ENCODE results near the gene JADE2. TPM values are rescaled to one million over a fixed set of nuclear protein-coding genes. Genes with fewer than 3 reads are reported as not detected.

JADE2 gene
- polyA plus RNA-seq, 1 experiment: 15.5 TPM

DNA sequence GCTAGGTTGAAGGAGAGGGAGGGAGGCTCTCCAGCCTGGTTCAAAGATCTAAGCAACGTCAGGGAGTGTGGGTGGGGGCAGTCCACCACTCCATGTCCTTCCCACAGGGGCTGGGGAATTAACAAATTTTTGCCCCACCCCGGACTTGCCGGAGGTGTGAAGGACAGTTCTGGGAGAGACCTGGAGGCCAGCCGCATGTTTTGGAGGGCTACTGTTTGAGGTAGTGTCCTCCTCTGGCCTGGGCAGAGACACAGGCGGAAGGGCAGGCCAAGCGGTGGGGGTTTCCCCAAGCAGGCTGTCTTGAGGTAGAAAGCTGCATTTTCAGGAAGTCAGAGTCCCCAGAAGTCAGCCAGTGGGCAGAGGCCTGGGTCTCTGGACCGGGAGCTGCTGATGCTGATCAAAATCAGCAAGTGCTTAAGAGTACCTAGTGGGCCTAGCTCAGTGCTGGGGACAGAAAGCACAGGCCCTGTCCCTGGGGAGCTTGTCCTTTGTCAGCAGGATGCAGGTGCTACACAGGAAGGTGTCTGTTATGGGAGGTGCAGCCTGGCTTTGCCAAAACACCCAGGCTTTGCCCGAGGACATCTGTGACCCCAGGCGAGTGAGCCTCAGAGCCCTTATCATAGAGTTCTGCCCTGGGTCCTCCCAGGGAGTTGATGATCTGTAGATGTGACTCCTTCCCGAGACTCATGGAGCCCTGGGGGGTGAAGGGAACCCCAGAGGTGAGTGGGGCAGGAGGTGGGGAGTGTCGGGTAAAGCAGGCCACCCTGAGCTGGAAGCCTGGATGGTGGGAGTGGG is 18.5 kb downstream of the JADE2 start:
- TF ChIP-seq, protein P1, sequence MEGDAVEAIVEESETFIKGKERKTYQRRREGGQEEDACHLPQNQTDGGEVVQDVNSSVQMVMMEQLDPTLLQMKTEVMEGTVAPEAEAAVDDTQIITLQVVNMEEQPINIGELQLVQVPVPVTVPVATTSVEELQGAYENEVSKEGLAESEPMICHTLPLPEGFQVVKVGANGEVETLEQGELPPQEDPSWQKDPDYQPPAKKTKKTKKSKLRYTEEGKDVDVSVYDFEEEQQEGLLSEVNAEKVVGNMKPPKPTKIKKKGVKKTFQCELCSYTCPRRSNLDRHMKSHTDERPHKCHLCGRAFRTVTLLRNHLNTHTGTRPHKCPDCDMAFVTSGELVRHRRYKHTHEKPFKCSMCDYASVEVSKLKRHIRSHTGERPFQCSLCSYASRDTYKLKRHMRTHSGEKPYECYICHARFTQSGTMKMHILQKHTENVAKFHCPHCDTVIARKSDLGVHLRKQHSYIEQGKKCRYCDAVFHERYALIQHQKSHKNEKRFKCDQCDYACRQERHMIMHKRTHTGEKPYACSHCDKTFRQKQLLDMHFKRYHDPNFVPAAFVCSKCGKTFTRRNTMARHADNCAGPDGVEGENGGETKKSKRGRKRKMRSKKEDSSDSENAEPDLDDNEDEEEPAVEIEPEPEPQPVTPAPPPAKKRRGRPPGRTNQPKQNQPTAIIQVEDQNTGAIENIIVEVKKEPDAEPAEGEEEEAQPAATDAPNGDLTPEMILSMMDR (IDR thresholded peaks at IDR 0.05; ENCODE audit: insufficient read depth, low read depth, low read length): no peak
- ChIA-PET POLR2A (no interaction called here), CTCF (interaction anchor here (2.1 kb wide), 1 partner anchor 17 kb away, joined by 13 read pairs; no protein-coding TSS in a partner anchor)
- DNase-seq (ENCODE audit: low read depth): no peak
- Histone ChIP-seq H3K4me3 (ENCODE audit: low read depth, low read length) (no peak overlapping the region), H3K27me3 (ENCODE audit: control insufficient read depth, insufficient read depth, low read length) (no peaks in the 10 kb centered on the region), H3K36me3 (ENCODE audit: control insufficient read depth, insufficient read depth, low read length) (peaks cover 19% of the 10 kb centered on the region)

DNA sequence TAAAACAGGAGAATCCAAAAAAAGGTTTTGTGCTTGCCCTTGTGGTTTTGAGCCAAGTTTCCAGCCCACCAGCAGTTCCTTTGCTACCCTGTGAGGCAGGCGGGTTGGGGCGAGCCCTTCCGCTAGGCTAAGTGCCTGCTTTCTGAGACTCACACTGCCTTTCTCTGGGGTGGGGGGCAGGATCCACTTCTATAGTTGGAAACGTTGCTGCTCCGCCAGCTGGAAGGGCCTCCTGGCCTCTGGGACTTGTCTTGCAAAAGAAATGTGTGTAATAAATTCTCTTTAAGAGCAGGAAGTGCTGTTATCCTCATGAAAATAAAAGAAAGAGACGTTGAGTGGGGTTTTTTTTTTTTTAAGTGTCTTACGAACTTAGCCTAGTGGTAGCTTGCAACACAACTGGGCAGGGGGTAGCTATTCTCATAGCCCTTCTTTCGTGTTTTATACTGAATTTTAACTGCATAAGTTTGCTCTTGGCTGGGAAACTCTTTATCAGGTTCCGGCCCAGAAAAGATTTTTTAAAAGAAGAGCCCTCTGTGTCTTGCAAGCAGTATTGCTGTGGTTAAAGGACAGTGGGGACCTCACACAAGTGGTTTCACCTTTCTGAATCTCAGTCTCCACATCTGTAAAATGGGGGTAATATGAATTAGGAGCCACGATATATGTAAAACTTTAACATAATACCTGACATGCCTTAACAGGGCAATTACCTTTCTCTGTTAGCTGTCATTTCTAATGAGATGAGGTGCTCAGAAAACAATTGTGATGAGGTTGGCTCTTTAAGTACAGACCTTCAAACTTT is 19.8 kb downstream of the JADE2 start:
- POLR2A ChIA-PET: no interaction called here
- CTCF ChIA-PET: interaction anchor here (2.1 to 3.5 kb wide), 3 partner anchors 12 to 18 kb away, joined by 6 to 21 read pairs (median 13); no protein-coding TSS in a partner anchor
- Histone ChIP-seq H3K36me3 (ENCODE audit: control insufficient read depth, insufficient read depth, low read length) (peaks cover 18% of the 10 kb centered on the region), H3K27me3 (ENCODE audit: control insufficient read depth, insufficient read depth, low read length) (no peaks in the 10 kb centered on the region), H3K4me3 (ENCODE audit: low read depth, low read length) (no peak overlapping the region)
- TF ChIP-seq, protein P1 (IDR thresholded peaks at IDR 0.05; ENCODE audit: insufficient read depth, low read depth, low read length): no peak
- no peak for DNase-seq (ENCODE audit: low read depth)

DNA sequence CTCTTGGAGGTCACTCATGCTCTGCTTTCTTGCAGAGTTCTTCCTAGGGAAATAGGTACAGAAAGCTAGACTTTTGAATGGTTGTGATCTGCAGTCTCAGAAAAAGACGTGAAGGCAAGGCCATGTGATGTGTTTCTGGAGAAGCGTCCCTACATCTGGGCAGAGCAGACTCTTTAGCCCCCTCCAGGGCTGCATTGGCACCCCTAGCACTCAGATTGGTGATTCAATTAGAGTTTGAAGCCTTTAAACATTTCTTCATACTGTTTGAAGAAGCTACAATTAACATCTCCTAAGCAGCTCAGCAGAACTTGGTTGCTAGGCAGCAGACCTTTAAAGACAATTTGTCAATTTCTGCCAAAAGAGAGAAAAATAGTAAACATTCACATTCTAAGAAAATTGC is 21.6 kb downstream of the JADE2 start:
- DNase-seq (ENCODE audit: low read depth): no peak
- H3K4me3 ChIP-seq (ENCODE audit: low read depth, low read length): no peak overlapping the region
- H3K27me3 ChIP-seq (ENCODE audit: control insufficient read depth, insufficient read depth, low read length): no peaks in the 10 kb centered on the region
- CTCF ChIA-PET: interaction anchor here (0.7 to 3.5 kb wide), 9 partner anchors 13 to 243 kb away, joined by 3 to 21 read pairs (median 4); no protein-coding TSS in a partner anchor
- peaks cover 8% of the 10 kb centered on the region for H3K36me3 ChIP-seq (ENCODE audit: control insufficient read depth, insufficient read depth, low read length)
- POLR2A ChIA-PET: interaction anchor here (0.6 kb wide), 1 partner anchor 14 kb away, joined by 3 read pairs; no protein-coding TSS in a partner anchor
- TF ChIP-seq, protein P1 (IDR thresholded peaks at IDR 0.05; ENCODE audit: insufficient read depth, low read depth, low read length): no peak

DNA sequence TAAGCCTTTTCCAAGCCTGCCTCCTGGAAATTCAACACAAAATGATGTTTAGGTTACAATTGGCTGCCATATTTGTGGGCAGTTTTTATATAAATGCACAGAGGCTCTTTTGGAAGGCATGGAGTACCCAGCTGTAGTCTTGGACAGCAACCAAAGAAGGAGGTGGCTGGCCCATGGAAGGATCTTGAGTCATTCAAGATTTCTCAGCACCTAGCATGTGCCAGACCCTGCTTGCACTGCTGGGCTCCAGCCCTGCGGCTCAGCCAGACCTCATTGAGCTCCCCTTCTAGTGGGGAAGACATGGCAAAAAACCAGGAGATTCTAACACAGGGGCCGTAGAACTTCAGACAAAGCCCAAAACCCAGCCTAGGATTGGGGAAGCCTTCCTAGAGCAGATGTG is 22.1 kb downstream of the JADE2 start:
- ChIA-PET CTCF (interaction anchor here (0.8 to 3.5 kb wide), 8 partner anchors 13 to 244 kb away, joined by 3 to 21 read pairs (median 4); no protein-coding TSS in a partner anchor), POLR2A (interaction anchor here (0.6 kb wide), 1 partner anchor 15 kb away, joined by 3 read pairs; no protein-coding TSS in a partner anchor)
- TF ChIP-seq, protein P1 (IDR thresholded peaks at IDR 0.05; ENCODE audit: insufficient read depth, low read depth, low read length): no peak
- no peak for DNase-seq (ENCODE audit: low read depth)
- H3K27me3 ChIP-seq (ENCODE audit: control insufficient read depth, insufficient read depth, low read length): no peaks in the 10 kb centered on the region
- no peak overlapping the region for H3K4me3 ChIP-seq (ENCODE audit: low read depth, low read length)
- peaks cover 8% of the 10 kb centered on the region for H3K36me3 ChIP-seq (ENCODE audit: control insufficient read depth, insufficient read depth, low read length)

All from BJ (cell line).